NCI-H446 treated with DMSO at 0.1 percent for 48 hours (cell line): ENCODE measurements around the gene ZNF646.
A peak's percentile ranks its signal among the peaks of the same experiment; 100 is the strongest.

Experiments used
- DNase-seq: peaks from one replicate; lab custom pipeline; 2025; lab: John Stamatoyannopoulos, UW

Gene ZNF646

GRCh38 chr16:31073970-31074813 is at the start of gene ZNF646, which contains the start of gene ZNF668:
Gene ZNF646 (plus strand): TSS chr16:31074422. CDS start chr16:31076325, 1,903 bp downstream.
Gene ZNF668 (minus strand): TSS chr16:31074240. CDS start chr16:31064459, 9,781 bp downstream.
- DNase-seq = peak; percentile 99

- DNase-seq = no peak
These were observed 48.9 kb upstream of the ZNF646 start for GRCh38 chr16:31025339-31025738.

- DNase-seq = no peak
These were observed 45.0 kb upstream of the ZNF646 start for GRCh38 chr16:31029272-31029671.

- DNase-seq = no peak
These were observed 42.9 kb upstream of the ZNF646 start for GRCh38 chr16:31031276-31031675.

GRCh38 chr16:31032736-31033708 is 41.2 kb upstream of the ZNF646 start, which contains the start of gene STX4:
Gene STX4 (plus strand): TSS chr16:31033558. CDS start chr16:31033806, 248 bp downstream.
- DNase-seq = peak; percentile 86

GRCh38 chr16:31033709-31034492 is 40.3 kb upstream of the ZNF646 start:
- peak; percentile 35 for DNase-seq

GRCh38 chr16:31036691-31037090 is 37.5 kb upstream of the ZNF646 start:
- no peak for DNase-seq

GRCh38 chr16:31038993-31039392 is 35.2 kb upstream of the ZNF646 start:
- DNase-seq = no peak

- DNase-seq = no peak
These were observed 31.4 kb upstream of the ZNF646 start for GRCh38 chr16:31042866-31043265.

- no peak for DNase-seq
These were observed 30.9 kb upstream of the ZNF646 start for GRCh38 chr16:31043352-31043751.

GRCh38 chr16:31043898-31044481 is 30.2 kb upstream of the ZNF646 start:
- DNase-seq = no peak

- DNase-seq = no peak
These were observed 23.8 kb upstream of the ZNF646 start for GRCh38 chr16:31050280-31051030.

- DNase-seq = no peak
These were observed 22.1 kb upstream of the ZNF646 start for GRCh38 chr16:31052114-31052513.

- no peak for DNase-seq
These were observed 18.6 kb upstream of the ZNF646 start for GRCh38 chr16:31055613-31056012.

GRCh38 chr16:31061126-31061812 is 13.0 kb upstream of the ZNF646 start:
- DNase-seq = no peak

GRCh38 chr16:31061813-31062440 is 12.3 kb upstream of the ZNF646 start:
- DNase-seq = no peak

- DNase-seq = no peak
These were observed 10.8 kb upstream of the ZNF646 start for GRCh38 chr16:31063495-31063842.

GRCh38 chr16:31063843-31064611 is 10.2 kb upstream of the ZNF646 start:
- DNase-seq = no peak
